HG02885 (cell line): ENCODE data around the gene KCNQ1OT1.
A peak's percentile ranks its signal among the peaks of the same experiment; 100 is the strongest.

Experiments used
- ATAC-seq: cut with Tn5 transposase; IDR thresholded peaks from one replicate; pipeline ENCODE4 v1.9.1; 2021; ENCODE audit warnings: mild to moderate bottlenecking; ENCODE audit not compliant: unreplicated experiment, poor library complexity

KCNQ1OT1 gene

DNA sequence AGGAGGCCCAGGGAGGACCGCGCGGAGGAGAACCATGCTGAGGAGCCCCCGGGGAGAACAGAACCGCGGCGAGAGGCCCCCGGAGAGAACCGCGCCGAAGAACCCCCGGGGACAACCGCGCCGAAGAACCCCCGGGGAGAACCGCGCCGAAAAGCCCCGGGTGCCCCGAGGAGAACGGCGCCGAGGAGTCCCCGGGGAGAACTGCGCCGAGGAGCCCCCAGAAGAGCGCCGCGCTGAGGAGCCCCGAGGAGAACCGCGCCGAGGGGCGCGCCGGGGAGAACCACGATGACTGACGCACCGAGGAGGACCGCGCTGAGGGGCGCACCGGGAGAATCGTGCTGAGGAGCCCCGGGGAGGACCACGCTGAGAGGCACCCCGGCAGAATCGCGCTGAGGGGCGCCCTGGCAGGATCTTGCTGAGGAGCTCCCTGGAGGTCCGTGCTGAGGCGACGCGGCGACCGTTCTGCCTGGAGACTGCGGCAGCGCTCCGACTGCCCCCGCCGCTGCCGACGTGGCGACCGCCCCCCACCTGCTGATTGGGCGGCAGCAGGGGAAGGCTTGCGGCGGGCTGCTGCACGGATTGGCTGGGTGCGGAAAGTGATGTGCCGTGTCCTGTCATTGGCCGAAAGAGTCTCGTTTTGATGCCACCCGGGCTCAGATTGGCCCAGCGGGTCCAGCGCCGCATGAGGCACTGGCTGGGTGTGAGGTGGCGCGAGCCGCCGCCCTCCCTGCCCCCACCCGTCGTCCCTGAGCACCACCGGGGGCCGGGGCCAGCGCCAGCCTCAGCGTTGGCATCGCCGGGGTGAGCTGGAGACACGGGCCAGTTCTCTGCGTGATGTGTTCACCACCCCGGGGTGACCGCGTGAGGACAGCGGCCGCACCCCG lies at the start of gene KCNQ1OT1:
Gene KCNQ1OT1, minus strand, starts transcription at position 464 of the 884 bp plus-strand sequence.
- peak; percentile 86 for ATAC-seq

- ATAC-seq, result no peak
These were observed 49.2 kb upstream of the KCNQ1OT1 start for GRCh38 chr11:2748814-2749554.

GRCh38 chr11:2748061-2748813 lies 48.4 kb upstream of the KCNQ1OT1 start:
- ATAC-seq, result no peak

DNA sequence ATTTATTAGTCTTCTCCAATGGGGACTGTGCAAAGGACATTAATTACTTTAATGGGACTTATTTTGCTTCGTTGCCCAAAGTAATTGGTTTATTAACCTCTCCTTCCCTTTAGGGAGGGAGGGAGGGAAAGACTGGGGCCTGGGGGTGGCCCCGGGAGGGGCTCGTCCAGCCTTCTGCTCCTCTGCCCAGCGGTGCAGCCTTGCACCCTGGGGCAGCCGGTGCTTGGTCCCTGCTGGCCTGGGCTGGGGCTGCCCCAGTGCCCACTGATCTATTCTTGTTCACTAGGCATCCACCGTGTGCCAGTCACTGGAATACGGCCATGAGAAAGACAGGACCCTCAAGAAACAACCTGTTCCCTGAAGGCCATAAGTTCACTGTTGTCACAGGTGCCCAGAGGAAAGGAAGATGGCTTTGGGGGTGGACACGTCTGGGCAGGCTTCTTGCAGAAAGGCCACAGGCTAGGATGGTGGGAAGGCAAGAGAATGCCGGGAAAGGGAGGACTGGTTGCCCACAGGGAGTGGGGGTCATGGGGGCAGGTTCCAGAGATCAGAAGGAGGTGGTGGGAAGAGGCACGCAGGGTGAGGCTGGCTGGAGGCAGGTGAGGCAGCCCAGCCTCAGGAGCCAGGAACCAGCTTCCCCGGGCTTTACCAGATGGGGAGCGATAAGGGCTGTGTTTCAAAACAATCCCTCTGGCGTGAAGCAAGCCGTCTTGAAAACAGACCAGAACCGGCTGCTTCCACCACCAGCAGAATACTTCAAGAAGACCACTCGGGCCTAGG lies 47.6 kb upstream of the KCNQ1OT1 start:
- ATAC-seq, result no peak

DNA sequence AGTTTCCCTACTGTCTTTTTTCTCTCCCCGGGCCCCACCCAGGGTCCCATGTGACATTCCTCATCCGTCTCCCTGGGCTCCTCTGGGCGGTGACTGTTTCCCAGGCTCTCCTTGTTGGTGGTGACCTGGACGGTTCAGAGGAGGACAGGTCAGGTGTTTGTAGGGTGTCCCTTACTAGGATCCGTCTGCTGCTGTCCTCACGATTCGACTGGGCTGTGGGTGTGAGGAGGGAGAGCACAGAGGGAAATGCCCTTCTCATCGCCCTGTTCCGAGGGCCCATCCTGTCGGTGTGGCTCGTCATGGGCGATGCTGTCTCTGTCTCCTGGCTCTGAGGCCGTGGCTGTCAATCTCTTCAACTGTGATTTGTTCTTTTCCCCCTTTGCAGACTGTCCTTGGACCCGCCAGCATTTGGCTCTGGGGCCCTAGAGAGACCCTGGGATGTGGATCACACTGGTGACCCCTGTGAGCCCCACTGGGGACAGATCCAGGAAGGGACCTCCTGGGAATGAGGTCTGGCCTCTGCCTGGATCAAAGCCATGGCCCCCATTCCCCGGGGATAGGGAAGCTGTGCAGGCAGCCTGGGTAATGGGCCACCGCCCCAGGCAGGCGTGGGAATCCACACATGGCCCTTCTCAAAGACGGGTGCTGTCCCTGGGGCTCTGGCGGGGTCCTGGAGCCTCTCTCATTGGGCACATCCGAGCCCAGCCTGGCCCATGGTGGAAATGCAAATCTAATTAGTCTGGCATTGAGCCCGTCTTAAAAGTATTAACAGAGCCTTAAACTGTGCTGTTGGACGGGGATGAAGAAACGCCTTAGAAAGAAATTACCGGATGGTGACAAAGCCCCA lies 46.8 kb upstream of the KCNQ1OT1 start:
- ATAC-seq, result no peak

- no peak for ATAC-seq
These were observed 45.7 kb upstream of the KCNQ1OT1 start for GRCh38 chr11:2745511-2745910.

- ATAC-seq, result no peak
These were observed 44.4 kb upstream of the KCNQ1OT1 start for GRCh38 chr11:2744166-2744565.

DNA sequence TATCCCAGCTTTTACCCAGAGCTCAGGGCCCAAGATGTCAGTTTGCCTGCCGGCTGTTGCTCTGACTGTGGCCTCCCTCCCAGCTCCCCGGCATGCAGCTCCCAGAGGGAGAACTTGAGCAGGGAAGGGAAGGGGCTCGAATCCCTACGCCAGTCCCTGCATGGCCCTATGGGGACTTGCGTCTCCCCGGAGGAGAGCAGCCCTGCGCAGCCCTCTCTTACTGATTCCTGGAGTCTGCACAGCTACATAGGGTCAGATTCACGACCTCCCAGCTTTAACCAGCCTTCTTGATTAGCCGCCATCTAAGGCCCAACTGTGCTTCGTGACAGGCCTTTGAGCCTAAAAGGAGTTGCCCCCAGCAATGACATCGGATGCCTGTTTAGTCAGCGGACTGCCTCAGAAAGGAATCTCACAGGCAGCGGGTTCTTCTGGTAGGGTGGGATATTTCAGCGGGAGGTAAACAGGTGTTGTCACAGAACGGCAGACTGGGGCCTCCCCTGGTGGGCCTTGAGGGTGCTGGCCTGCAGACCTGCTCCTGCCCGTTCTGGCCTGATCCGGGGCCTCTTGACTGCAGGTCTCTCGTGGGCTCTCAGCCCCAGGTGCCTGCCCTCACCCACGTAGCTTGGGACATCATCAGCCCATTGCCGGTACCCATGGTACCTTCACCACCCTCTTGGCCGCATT lies 43.8 kb upstream of the KCNQ1OT1 start:
- no peak for ATAC-seq

GRCh38 chr11:2742611-2743426 lies 43.0 kb upstream of the KCNQ1OT1 start:
- no peak for ATAC-seq

- no peak for ATAC-seq
These were observed 42.4 kb upstream of the KCNQ1OT1 start for GRCh38 chr11:2742201-2742600.

- ATAC-seq, result no peak
These were observed 41.8 kb upstream of the KCNQ1OT1 start for GRCh38 chr11:2741377-2742131.

DNA sequence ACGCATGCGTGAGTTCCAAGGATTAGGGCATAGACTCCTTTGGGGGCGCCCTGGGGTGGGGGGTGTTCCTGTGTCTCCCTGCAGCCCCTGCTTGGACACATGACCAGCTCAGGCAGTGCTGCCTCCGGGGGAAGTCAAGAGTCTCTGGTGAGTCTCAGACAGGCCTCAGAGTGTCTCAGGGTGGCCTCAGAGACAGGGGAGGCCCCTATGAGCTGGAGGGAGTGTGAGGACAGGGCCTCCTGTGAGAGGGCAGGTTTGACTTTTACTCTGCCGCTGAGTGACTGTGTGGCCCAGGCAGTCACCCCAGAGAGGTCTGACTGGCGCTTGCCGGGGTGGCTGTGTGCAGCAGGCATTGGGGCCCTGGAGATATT lies 41.2 kb upstream of the KCNQ1OT1 start:
- ATAC-seq, result no peak

GRCh38 chr11:2740275-2740940 lies 40.6 kb upstream of the KCNQ1OT1 start:
- ATAC-seq, result no peak

- ATAC-seq, result no peak
These were observed 39.9 kb upstream of the KCNQ1OT1 start for GRCh38 chr11:2739531-2740274.

DNA sequence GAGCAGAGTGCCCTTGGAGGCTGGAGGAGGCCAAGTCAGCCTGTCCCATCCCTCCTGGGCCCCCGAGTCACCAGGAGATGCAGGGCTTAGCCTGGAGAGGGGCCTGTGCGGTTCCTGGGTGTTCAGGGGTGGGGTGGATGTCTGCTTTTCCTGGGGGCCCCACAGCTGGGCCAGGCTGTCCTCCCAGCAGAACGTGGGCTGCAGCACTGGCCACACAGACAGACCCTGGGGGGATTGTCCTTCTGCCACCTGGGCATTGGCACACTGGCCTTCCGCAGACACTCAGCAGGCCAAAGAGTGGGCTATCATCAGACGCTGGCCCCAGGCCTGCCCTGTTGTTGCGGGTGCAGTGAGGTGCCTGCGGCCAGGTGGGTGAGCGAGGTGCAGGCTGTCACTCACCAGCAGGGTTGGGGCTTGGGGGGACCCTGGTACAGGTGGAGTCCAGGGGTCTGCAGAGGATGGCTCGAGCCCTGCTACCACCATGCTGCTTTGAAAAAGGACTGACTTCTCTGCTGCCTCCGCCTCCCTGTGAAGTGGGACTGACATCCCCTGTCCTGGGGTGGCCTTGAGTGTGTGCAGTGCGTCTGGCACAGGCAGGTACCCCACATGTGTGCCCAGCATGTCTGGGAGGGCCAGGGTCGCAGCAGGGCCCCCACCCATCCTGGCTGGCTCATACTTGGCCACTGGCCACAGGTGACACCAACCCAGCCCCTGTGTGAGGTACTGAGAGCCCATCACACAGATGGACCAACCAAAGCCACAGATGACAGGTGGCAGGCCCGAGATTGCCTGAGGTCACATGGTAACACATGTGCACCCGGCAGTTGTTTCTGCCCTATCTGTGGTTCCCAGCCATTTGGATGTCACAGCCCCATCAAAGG lies 39.0 kb upstream of the KCNQ1OT1 start:
- ATAC-seq, result no peak
